GM12878 (cell line): ENCODE data around the gene PRDM15. TPM values are rescaled to one million over a fixed set of nuclear protein-coding genes. Genes with fewer than 3 reads are reported as not detected.

Experiments
- ATAC-seq: fragments of 200-7000 bp; cut with Tn5 transposase; 3 replicates; pipeline ENCODE4 v1.9.1; 2020; ENCODE audit warnings: mild to moderate bottlenecking, moderate library complexity
- BruUV-seq: library from RNA; stranded (reverse); fragments of 400-500 nt; replicated peaks from 2 replicates; lab custom pipeline; 2021; lab: Mats Ljungman, UMichigan
- CTCF ChIA-PET: fragments of 300-600 bp; sonication (Branson Sonifier 250); formaldehyde crosslinking; extraction: SDS; loops from one replicate; lab custom pipeline; 2021; ENCODE audit warnings: inconsistent platforms; lab: Yijun Ruan, JAX
- POLR2A ChIA-PET: fragments of 350-600 bp; formaldehyde crosslinking; extraction: SDS; loops from one replicate; lab custom pipeline; 2021; ENCODE audit warnings: inconsistent platforms; lab: Charles Lee
- RAD21 ChIA-PET: fragments of 300-600 bp; sonication (Branson Sonifier 250); formaldehyde crosslinking; loops from one replicate; lab custom pipeline; 2023; ENCODE audit warnings: antibody characterized with exemption; ENCODE audit not compliant: unreplicated experiment; lab: Charles Lee
- SMC1A ChIA-PET: fragments of 300-600 bp; sonication (Branson Sonifier 250); formaldehyde crosslinking; loops from one replicate; lab custom pipeline; 2023; ENCODE audit not compliant: unreplicated experiment, uncharacterized antibody; lab: Charles Lee
- DNase-seq: peaks from one replicate; pipeline ENCODE4 v3.0.0-alpha.2; 2011; ENCODE audit warnings: low read depth, low spot score
- FAIRE-seq: peaks from 3 replicates; lab custom pipeline; 2011; peaks lifted over from hg19 to GRCh38; lab: Jason Lieb, UNC
- H2AFZ ChIP-seq: 2 replicates; pipeline ENCODE4 v1.6.0; 2011; ENCODE audit warnings: low read depth, low read length, control low read depth; ENCODE audit not compliant: control insufficient read depth
- H3K27ac ChIP-seq: 2 replicates; pipeline ENCODE4 v1.5.1; 2011; ENCODE audit warnings: control low read depth; ENCODE audit not compliant: control insufficient read depth, insufficient read depth
- H3K27me3 ChIP-seq, 2 experiments: replicated peaks in 1 of 2; 2 replicates each; pipeline versions ENCODE4 v1.6.0 to v1.6.1; 2011; ENCODE audit warnings: low read length in 1 of 2; ENCODE audit not compliant: control insufficient read depth in 2 of 2, insufficient read depth in 2 of 2
- H3K36me3 ChIP-seq, 2 experiments: 2 replicates each; pipeline ENCODE4 v1.5.1; 2011; ENCODE audit warnings: low read length in 1 of 2; ENCODE audit not compliant: control insufficient read depth in 2 of 2, insufficient read depth in 2 of 2
- H3K4me1 ChIP-seq: 2 replicates; pipeline ENCODE4 v1.6.1; 2011; ENCODE audit warnings: mild to moderate bottlenecking, low read length, moderate library complexity, mixed read lengths; ENCODE audit not compliant: control insufficient read depth, insufficient read depth
- H3K4me2 ChIP-seq: 2 replicates; pipeline ENCODE4 v1.6.0; 2011; ENCODE audit warnings: control low read depth; ENCODE audit not compliant: control insufficient read depth, insufficient read depth
- H3K4me3 ChIP-seq: fragments of 200-600 bp; sonication (generic); 2 replicates; pipeline ENCODE4 v1.5.1; 2016
- H3K79me2 ChIP-seq: 2 replicates; pipeline ENCODE4 v1.6.0; 2011; ENCODE audit warnings: low read length; ENCODE audit not compliant: control insufficient read depth, insufficient read depth
- H3K9ac ChIP-seq: 2 replicates; pipeline ENCODE4 v1.8.0; 2011; ENCODE audit warnings: low read length, control low read depth, mixed read lengths; ENCODE audit not compliant: control insufficient read depth, insufficient read depth
- H3K9me3 ChIP-seq: replicated peaks from 3 replicates; pipeline ENCODE4 v1.5.1; 2011; ENCODE audit warnings: mild to moderate bottlenecking, low read length; ENCODE audit not compliant: control insufficient read depth, insufficient read depth
- H4K20me1 ChIP-seq: 2 replicates; pipeline ENCODE4 v1.6.0; 2011; ENCODE audit not compliant: control insufficient read depth, insufficient read depth
- CHD4 ChIP-seq: fragments of 200-600 bp; sonication (generic); IDR thresholded peaks from 2 replicates; pipeline ENCODE4 v1.6.1; 2016; ENCODE audit warnings: mild to moderate bottlenecking
- RAD21 ChIP-seq: IDR thresholded peaks from 2 replicates; pipeline ENCODE4 v1.6.1; 2011; ENCODE audit warnings: mild to moderate bottlenecking, low read depth, low read length, moderate library complexity; ENCODE audit not compliant: insufficient read depth
- SUPT20H ChIP-seq: IDR thresholded peaks from 2 replicates; pipeline ENCODE4 v1.6.1; 2011; ENCODE audit warnings: low read depth, mild to moderate bottlenecking, low read length, moderate library complexity, borderline replicate concordance; ENCODE audit not compliant: control insufficient read depth
- YY1 ChIP-seq: IDR thresholded peaks from 2 replicates; pipeline ENCODE4 v1.6.1; 2011; ENCODE audit warnings: low read depth, mild to moderate bottlenecking, low read length
- ZZZ3 ChIP-seq: IDR thresholded peaks from 2 replicates; pipeline ENCODE4 v1.6.1; 2011; ENCODE audit warnings: low read depth; ENCODE audit not compliant: control insufficient read depth, insufficient read length
- WGBS: methylation state at CpG from one replicate; pipeline ENCODE4 v1.1.6; 2016; ENCODE audit warnings: low lambda C conversion rate; ENCODE audit not compliant: insufficient replicate concordance, insufficient coverage; ENCODE audit errors: missing lambda C conversion rate; 5-methylcytosine and 5-hydroxymethylcytosine counted together
- in situ Hi-C: fragments of 300-500 bp; cut with MboI; formaldehyde crosslinking; loops from 9 replicates; pipeline ENCODE4 v1.14.3; 2018; ENCODE audit warnings: mixed read lengths
- intact Hi-C: fragments of 100-400 bp; cut with micrococcal nuclease; formaldehyde crosslinking; loops from one replicate; pipeline ENCODE4 v1.14.2; 2022; ENCODE audit not compliant: unreplicated experiment
- polyA plus RNA-seq, 11 experiments: library from polyadenylated mRNA; depleted of rRNA in 4 of 11; unstranded in 6 of 11; stranded (reverse) in 5 of 11; fragments of >200 nt; fragmentation: Nextera tagmentation in 4 of 11; fragmentation: Illumina TruSeq in 1 of 11; extraction: Ambion mirVana in 4 of 11; extraction: Trizol in 1 of 11; gene quantifications; 1 replicate in 1 of 11; 2 replicates in 10 of 11; pipeline versions ENCODE4 v1.2.1 to v1.2.3, GENCODE V29; 2011 to 2016; ENCODE audit warnings: inconsistent platforms in 2 of 11, missing spikeins in 2 of 11, low read depth in 1 of 11
- total RNA-seq, 4 experiments: library from RNA; depleted of rRNA in 3 of 4; stranded (reverse); fragments of >200 nt in 3 of 4; fragmentation: Illumina TruSeq in 1 of 4; extraction: Trizol in 1 of 4; gene quantifications; 2 replicates each; pipeline versions ENCODE4 v1.2.1 to v1.2.3, GENCODE V29; 2013 to 2021
- TF ChIP-seq, protein P1 (sequence below): fragments of 450-650 bp; IDR thresholded peaks from 2 replicates; pipeline ENCODE4 v1.6.1; 2017; ENCODE audit warnings: low read depth, mild to moderate bottlenecking, moderate library complexity
- TF ChIP-seq, protein P2 (sequence below): fragments of 450-650 bp; conservative IDR thresholded peaks from 2 replicates; pipeline ENCODE4 v1.6.1; 2017; ENCODE audit warnings: mild to moderate bottlenecking, moderate library complexity
- TF ChIP-seq, protein P3 (sequence below): IDR thresholded peaks from 2 replicates; pipeline ENCODE4 v1.6.1; 2011; ENCODE audit warnings: low read depth, low read length, improper control_type of control experiment, borderline replicate concordance

PRDM15 gene
- total and polyA plus RNA-seq, 10 of the 15 experiments (the other 5 are each of a cell fraction or from before 2014, with no cell fraction given) = 2.2 to 16.0 (median 8.6) TPM

DNA sequence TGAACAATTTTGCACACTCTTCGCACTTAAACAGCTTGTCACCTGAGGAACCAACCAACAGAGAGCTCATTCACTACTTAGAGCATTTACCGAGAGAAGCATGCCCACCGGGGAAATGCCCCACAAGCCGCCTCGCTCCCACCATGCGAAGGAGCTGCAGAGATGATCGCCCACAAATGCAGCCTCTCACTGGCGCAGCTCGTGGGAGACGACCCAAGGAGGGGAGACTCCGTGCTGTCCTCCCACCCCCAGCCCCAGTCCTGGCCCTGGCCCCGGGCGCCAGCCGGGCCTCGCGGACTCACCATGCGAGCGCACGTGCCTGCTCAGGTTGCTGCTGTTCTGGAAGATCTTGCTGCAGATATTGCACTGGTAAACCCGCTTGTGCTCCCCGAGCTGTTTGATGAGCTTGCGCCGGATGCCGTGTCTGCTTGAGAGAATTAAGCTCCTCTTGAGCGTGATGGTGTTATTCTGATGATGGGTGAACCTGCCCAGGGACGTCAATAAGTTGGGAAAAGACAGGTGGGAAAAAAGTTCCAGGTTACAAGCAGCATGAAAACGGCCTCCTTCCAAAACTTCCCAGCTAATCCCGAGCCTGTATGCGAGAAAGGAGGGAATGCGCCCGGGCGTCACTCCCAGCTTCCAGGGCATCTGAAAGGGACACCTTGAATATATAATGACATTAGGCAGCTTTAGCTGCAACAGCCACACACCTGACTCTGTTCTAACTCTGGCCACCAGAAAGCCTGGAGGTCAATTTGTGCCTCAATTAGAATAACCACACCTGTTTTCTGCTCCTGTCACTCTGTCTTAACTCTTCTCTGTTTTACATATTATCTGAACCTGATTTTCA lies 42.8 kb downstream of the PRDM15 start:
- TF ChIP-seq RAD21 = no peak
- TF ChIP-seq, protein P1, sequence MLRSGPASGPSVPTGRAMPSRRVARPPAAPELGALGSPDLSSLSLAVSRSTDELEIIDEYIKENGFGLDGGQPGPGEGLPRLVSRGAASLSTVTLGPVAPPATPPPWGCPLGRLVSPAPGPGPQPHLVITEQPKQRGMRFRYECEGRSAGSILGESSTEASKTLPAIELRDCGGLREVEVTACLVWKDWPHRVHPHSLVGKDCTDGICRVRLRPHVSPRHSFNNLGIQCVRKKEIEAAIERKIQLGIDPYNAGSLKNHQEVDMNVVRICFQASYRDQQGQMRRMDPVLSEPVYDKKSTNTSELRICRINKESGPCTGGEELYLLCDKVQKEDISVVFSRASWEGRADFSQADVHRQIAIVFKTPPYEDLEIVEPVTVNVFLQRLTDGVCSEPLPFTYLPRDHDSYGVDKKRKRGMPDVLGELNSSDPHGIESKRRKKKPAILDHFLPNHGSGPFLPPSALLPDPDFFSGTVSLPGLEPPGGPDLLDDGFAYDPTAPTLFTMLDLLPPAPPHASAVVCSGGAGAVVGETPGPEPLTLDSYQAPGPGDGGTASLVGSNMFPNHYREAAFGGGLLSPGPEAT = no peak
- no peak for TF ChIP-seq CHD4
- no peak for TF ChIP-seq ZZZ3
- TF ChIP-seq, protein P2, sequence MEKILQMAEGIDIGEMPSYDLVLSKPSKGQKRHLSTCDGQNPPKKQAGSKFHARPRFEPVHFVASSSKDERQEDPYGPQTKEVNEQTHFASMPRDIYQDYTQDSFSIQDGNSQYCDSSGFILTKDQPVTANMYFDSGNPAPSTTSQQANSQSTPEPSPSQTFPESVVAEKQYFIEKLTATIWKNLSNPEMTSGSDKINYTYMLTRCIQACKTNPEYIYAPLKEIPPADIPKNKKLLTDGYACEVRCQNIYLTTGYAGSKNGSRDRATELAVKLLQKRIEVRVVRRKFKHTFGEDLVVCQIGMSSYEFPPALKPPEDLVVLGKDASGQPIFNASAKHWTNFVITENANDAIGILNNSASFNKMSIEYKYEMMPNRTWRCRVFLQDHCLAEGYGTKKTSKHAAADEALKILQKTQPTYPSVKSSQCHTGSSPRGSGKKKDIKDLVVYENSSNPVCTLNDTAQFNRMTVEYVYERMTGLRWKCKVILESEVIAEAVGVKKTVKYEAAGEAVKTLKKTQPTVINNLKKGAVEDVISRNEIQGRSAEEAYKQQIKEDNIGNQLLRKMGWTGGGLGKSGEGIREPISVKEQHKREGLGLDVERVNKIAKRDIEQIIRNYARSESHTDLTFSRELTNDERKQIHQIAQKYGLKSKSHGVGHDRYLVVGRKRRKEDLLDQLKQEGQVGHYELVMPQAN = no peak
- TF ChIP-seq SUPT20H = no peak
- no peak for TF ChIP-seq YY1
- TF ChIP-seq, protein P3, sequence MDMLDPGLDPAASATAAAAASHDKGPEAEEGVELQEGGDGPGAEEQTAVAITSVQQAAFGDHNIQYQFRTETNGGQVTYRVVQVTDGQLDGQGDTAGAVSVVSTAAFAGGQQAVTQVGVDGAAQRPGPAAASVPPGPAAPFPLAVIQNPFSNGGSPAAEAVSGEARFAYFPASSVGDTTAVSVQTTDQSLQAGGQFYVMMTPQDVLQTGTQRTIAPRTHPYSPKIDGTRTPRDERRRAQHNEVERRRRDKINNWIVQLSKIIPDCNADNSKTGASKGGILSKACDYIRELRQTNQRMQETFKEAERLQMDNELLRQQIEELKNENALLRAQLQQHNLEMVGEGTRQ = no peak
- TF ChIP-seq, all 136 proteins: peak for 0
- FAIRE-seq (no peak), DNase-seq (no peak), ATAC-seq (no peak)
- ChIA-PET RAD21 (interaction anchor here (1.2 kb wide), 1 partner anchor 26 kb away, joined by 3 read pairs; no protein-coding TSS in a partner anchor), CTCF (interaction anchor here (1.0 to 1.9 kb wide), 2 partner anchors 41 to 281 kb away, joined by 3 to 4 read pairs; no protein-coding TSS in a partner anchor), POLR2A (no interaction called here), SMC1A (no interaction called here)
- no peak overlapping the region for H2AFZ ChIP-seq
- H3K27ac ChIP-seq = peak overlapping the region; percentile 28; the same call in 1 of the 2 replicates
- intact Hi-C loops = no loop called here
- in situ Hi-C loops = no loop called here
- H3K4me1 ChIP-seq = peaks cover 40% of the 10 kb centered on the region
- H3K4me2 ChIP-seq = 0 out of 2 replicates have a peak overlapping the region, but pooled peaks have one; percentile 50
- WGBS = 87% methylated on average over 32 of the region's 32 CpGs
- H3K27me3 ChIP-seq = no peaks in the 10 kb centered on the region
- H4K20me1 ChIP-seq = no peaks in the 10 kb centered on the region
- H3K79me2 ChIP-seq = no peaks in the 10 kb centered on the region
- no peak overlapping the region for H3K9ac ChIP-seq
- H3K36me3 ChIP-seq = peaks cover 18 to 21% of the 10 kb centered on the region in 2 experiments
- no peaks in the 10 kb centered on the region for H3K9me3 ChIP-seq
- H3K4me3 ChIP-seq = no peak overlapping the region
- no TSS peak for BruUV-seq
